H9 (cell line): ENCODE measurements around the gene AMPH. TPM values are rescaled to one million over a fixed set of nuclear protein-coding genes. Genes with fewer than 3 reads are reported as not detected.

Experiments used
- DNase-seq: peaks from one replicate; pipeline ENCODE4 v3.0.0-alpha.2; 2017
- H2AFZ ChIP-seq: one replicate; pipeline ENCODE4 v1.6.1; 2013; ENCODE audit warnings: mild to moderate bottlenecking, low read length, control low read depth, moderate library complexity
- H2AK5ac ChIP-seq: 2 replicates; pipeline ENCODE4 v1.6.1; 2013; ENCODE audit warnings: low read length, control low read depth, mixed read lengths; ENCODE audit not compliant: insufficient read length
- H2BK120ac ChIP-seq: one replicate; pipeline ENCODE4 v1.6.1; 2013; ENCODE audit warnings: low read depth, mild to moderate bottlenecking, low read length, control low read depth, inconsistent platforms; ENCODE audit not compliant: poor library complexity, severe bottlenecking
- H2BK12ac ChIP-seq: 2 replicates; pipeline ENCODE4 v1.6.1; 2013; ENCODE audit warnings: low read length, control low read depth, mixed read lengths, low read depth; ENCODE audit not compliant: insufficient read length
- H2BK15ac ChIP-seq: 2 replicates; pipeline ENCODE4 v1.6.1; 2013; ENCODE audit warnings: low read depth, low read length, control low read depth
- H2BK20ac ChIP-seq: one replicate; pipeline ENCODE4 v1.6.1; 2013; ENCODE audit warnings: low read depth, mild to moderate bottlenecking, low read length, control low read depth, inconsistent platforms; ENCODE audit not compliant: poor library complexity, severe bottlenecking
- H2BK5ac ChIP-seq: 2 replicates; pipeline ENCODE4 v1.6.1; 2013; ENCODE audit warnings: low read length, control low read depth, mixed read lengths; ENCODE audit not compliant: insufficient read length
- H3K14ac ChIP-seq: 2 replicates; pipeline ENCODE4 v1.6.1; 2013; ENCODE audit warnings: low read length, control low read depth; ENCODE audit not compliant: insufficient read depth
- H3K18ac ChIP-seq: 2 replicates; pipeline ENCODE4 v1.6.1; 2013; ENCODE audit warnings: low read depth, mild to moderate bottlenecking, mixed read lengths, low read length, control low read depth; ENCODE audit not compliant: insufficient read length
- H3K23ac ChIP-seq: 2 replicates; pipeline ENCODE4 v1.6.1; 2013; ENCODE audit warnings: low read length, control low read depth, mixed read lengths, low read depth; ENCODE audit not compliant: insufficient read length
- H3K23me2 ChIP-seq: 2 replicates; pipeline ENCODE4 v1.6.1; 2013; ENCODE audit warnings: low read depth, mild to moderate bottlenecking, mixed read lengths, low read length, control low read depth; ENCODE audit not compliant: insufficient read length, poor library complexity, severe bottlenecking
- H3K27ac ChIP-seq: 2 replicates; pipeline ENCODE4 v1.5.1; 2013; ENCODE audit warnings: low read length, control low read depth, mixed read lengths, low read depth; ENCODE audit not compliant: insufficient read length
- H3K27me3 ChIP-seq: 2 replicates; pipeline ENCODE4 v1.6.1; 2013; ENCODE audit warnings: low read length, control low read depth, inconsistent platforms; ENCODE audit not compliant: insufficient read depth
- H3K4ac ChIP-seq: 2 replicates; pipeline ENCODE4 v1.6.1; 2013; ENCODE audit warnings: low read depth, mild to moderate bottlenecking, control low read depth, inconsistent platforms, low read length, moderate library complexity
- H3K4me1 ChIP-seq: 2 replicates; pipeline ENCODE4 v1.6.1; 2013; ENCODE audit warnings: low read length, control low read depth, inconsistent platforms; ENCODE audit not compliant: insufficient read depth
- H3K4me2 ChIP-seq: 2 replicates; pipeline ENCODE4 v1.6.1; 2013; ENCODE audit warnings: low read length, control low read depth, mixed read lengths; ENCODE audit not compliant: insufficient read length, insufficient read depth
- H3K56ac ChIP-seq: 2 replicates; pipeline ENCODE4 v1.6.1; 2013; ENCODE audit warnings: low read depth, mild to moderate bottlenecking, mixed read lengths, low read length, control low read depth; ENCODE audit not compliant: insufficient read length
- H3K79me1 ChIP-seq: 2 replicates; pipeline ENCODE4 v1.6.1; 2013; ENCODE audit warnings: low read depth, mild to moderate bottlenecking, moderate library complexity, low read length, control low read depth, inconsistent platforms; ENCODE audit not compliant: insufficient read depth, poor library complexity, severe bottlenecking
- H3K79me2 ChIP-seq: 2 replicates; pipeline ENCODE4 v1.6.1; 2013; ENCODE audit warnings: low read length, control low read depth, inconsistent platforms; ENCODE audit not compliant: insufficient read depth
- H3K9ac ChIP-seq: 2 replicates; pipeline ENCODE4 v1.6.1; 2013; ENCODE audit warnings: low read length, control low read depth, mixed read lengths; ENCODE audit not compliant: insufficient read length; ENCODE audit errors: extremely low read depth
- H3K9me3 ChIP-seq: one replicate; pipeline ENCODE4 v1.6.1; 2013; ENCODE audit warnings: low read depth, low read length, inconsistent platforms; ENCODE audit not compliant: control insufficient read depth
- H3T11ph ChIP-seq: one replicate; pipeline ENCODE4 v1.6.1; 2013; ENCODE audit warnings: mild to moderate bottlenecking, low read length, control low read depth, inconsistent platforms
- H4K20me1 ChIP-seq: one replicate; pipeline ENCODE4 v1.6.1; 2013; ENCODE audit not compliant: control insufficient read depth, insufficient read length, insufficient read depth
- H4K5ac ChIP-seq: 2 replicates; pipeline ENCODE4 v1.6.1; 2013; ENCODE audit warnings: low read depth, mild to moderate bottlenecking, mixed read lengths, low read length, control low read depth; ENCODE audit not compliant: insufficient read length
- H4K8ac ChIP-seq: replicated peaks from 2 replicates; pipeline ENCODE4 v1.6.1; 2013; ENCODE audit warnings: low read length, control low read depth, mixed read lengths, low read depth; ENCODE audit not compliant: insufficient read length
- H4K91ac ChIP-seq: 2 replicates; pipeline ENCODE4 v1.6.1; 2013; ENCODE audit warnings: low read depth, mild to moderate bottlenecking, moderate library complexity, mixed read lengths, low read length, control low read depth; ENCODE audit not compliant: insufficient read length
- H3K27ac Mint-ChIP-seq, 3 experiments: 2 replicates in 2 of 3; 3 replicates in 1 of 3; pipeline ENCODE4 v1.8.0; 2020 to 2021; ENCODE audit warnings: mixed read lengths in 3 of 3, mild to moderate bottlenecking in 1 of 3, moderate library complexity in 1 of 3
- H3K27me3 Mint-ChIP-seq: 2 replicates; pipeline ENCODE4 v1.8.0; 2021; ENCODE audit warnings: low read depth, mild to moderate bottlenecking, moderate library complexity, mixed read lengths
- H3K36me3 Mint-ChIP-seq, 3 experiments: 2 replicates in 2 of 3; 3 replicates in 1 of 3; pipeline ENCODE4 v1.8.0; 2020 to 2021; ENCODE audit warnings: low read depth in 3 of 3, mixed read lengths in 3 of 3; ENCODE audit not compliant: insufficient read depth in 1 of 3
- H3K4me1 Mint-ChIP-seq, 2 experiments: 2 replicates each; pipeline ENCODE4 v1.8.0; 2020; ENCODE audit warnings: mixed read lengths in 2 of 2
- H3K4me3 Mint-ChIP-seq, 2 experiments: 2 replicates in 1 of 2; 3 replicates in 1 of 2; pipeline ENCODE4 v1.8.0; 2020 to 2021; ENCODE audit warnings: mild to moderate bottlenecking in 2 of 2, mixed read lengths in 2 of 2, moderate library complexity in 1 of 2
- H3K9me3 Mint-ChIP-seq, 2 experiments: 2 replicates in 1 of 2; 3 replicates in 1 of 2; pipeline ENCODE4 v1.8.0; 2020; ENCODE audit warnings: mild to moderate bottlenecking in 2 of 2, mixed read lengths in 2 of 2, moderate library complexity in 1 of 2
- CTCF ChIP-seq: fragments of 200-600 bp; sonication (generic); conservative IDR thresholded peaks from 3 replicates; pipeline ENCODE4 v1.8.0; 2021; ENCODE audit warnings: antibody characterized with exemption, mild to moderate bottlenecking
- total RNA-seq: library from RNA; stranded (reverse); gene quantifications from 2 replicates; pipeline ENCODE4 v1.2.1, GENCODE V29; 2021

Gene AMPH
- total RNA-seq, 1 experiment from 2014 or later, result 4.8 TPM

GRCh38 chr7:38334163-38334562, 297.0 kb downstream of the AMPH start:
- TF ChIP-seq CTCF, result no peak
- Histone ChIP-seq H3K14ac (no peak overlapping the region), H2AFZ (no peak overlapping the region), H3T11ph (no peak overlapping the region), H2BK12ac (no peak overlapping the region), H3K23me2 (no peaks in the 10 kb centered on the region), H2BK20ac (no peak overlapping the region), H4K20me1 (no peaks in the 10 kb centered on the region), H2BK120ac (no peak overlapping the region), H2BK5ac (no peak overlapping the region), H3K27ac (no peak overlapping the region), H3K56ac (no peak overlapping the region), H3K4ac (no peak overlapping the region), H3K79me2 (no peaks in the 10 kb centered on the region), H3K23ac (no peak overlapping the region), H4K8ac (no peak overlapping the region), H3K27me3 (no peaks in the 10 kb centered on the region), H3K9ac (no peak overlapping the region), H2AK5ac (no peak overlapping the region), H3K79me1 (no peaks in the 10 kb centered on the region), H2BK15ac (no peak overlapping the region), H4K5ac (no peak overlapping the region), H3K9me3 (no peaks in the 10 kb centered on the region), H3K4me2 (no peak overlapping the region), H4K91ac (no peak overlapping the region), H3K18ac (no peak overlapping the region), H3K4me1 (peaks cover 5% of the 10 kb centered on the region; the same call in 1 of the 2 replicates)
- Mint-ChIP-seq H3K9me3 (no peaks in the 10 kb centered on the region; a peak in 1 of 5 replicates), H3K4me3 (no peak overlapping the region), H3K27ac (no peak overlapping the region), H3K27me3 (no peaks in the 10 kb centered on the region), H3K4me1 (peaks cover 30 to 31% of the 10 kb centered on the region in 2 experiments), H3K36me3 (peaks cover 0 to 2% (median 0%) of the 10 kb centered on the region in 3 experiments; a peak in 1 of 7 replicates)
- DNase-seq, result no peak
